Neural progenitor cell (in vitro differentiated cells): ENCODE data around the gene ACY1.

ENCODE experiments used
- CTCF ChIP-seq: fragments of 200-600 bp; sonication (generic); IDR thresholded peaks from 2 replicates; pipeline ENCODE4 v1.5.1; 2017; ENCODE audit warnings: antibody characterized with exemption, mild to moderate bottlenecking
- EZH2 ChIP-seq: fragments of 200-600 bp; sonication (generic); IDR thresholded peaks from 2 replicates; pipeline ENCODE4 v1.6.1; 2017; ENCODE audit warnings: antibody characterized with exemption, mild to moderate bottlenecking, moderate library complexity
- EZH2phosphoT487 ChIP-seq: fragments of 200-600 bp; sonication (generic); IDR thresholded peaks from 2 replicates; pipeline ENCODE4 v1.6.1; 2017; ENCODE audit warnings: antibody characterized with exemption

- TF ChIP-seq CTCF = no peak
- TF ChIP-seq EZH2phosphoT487 = no peak
- no peak for TF ChIP-seq EZH2
Observed at GRCh38 chr3:52030714-52031310, 47.5 kb downstream of the ACY1 start.
